Panc1 (cell line): ENCODE data around the gene GPR160. TPM values are rescaled to one million over a fixed set of nuclear protein-coding genes. Genes with fewer than 3 reads are reported as not detected.

Experiments
- ATAC-seq: fragments of 200-7000 bp; cut with Tn5 transposase; 2 replicates; pipeline ENCODE4 v1.9.1; 2020; ENCODE audit warnings: mild to moderate bottlenecking, moderate library complexity
- BruUV-seq: library from RNA; stranded (reverse); fragments of 400-500 nt; replicated peaks from 2 replicates; lab custom pipeline; 2021; lab: Mats Ljungman, UMichigan
- CTCF ChIA-PET: fragments of 300-600 bp; sonication (Branson Sonifier 250); formaldehyde crosslinking; loops from one replicate; lab custom pipeline; 2022; ENCODE audit warnings: antibody characterized with exemption; lab: Charles Lee
- POLR2A ChIA-PET: fragments of 300-600 bp; sonication (Branson Sonifier 250); formaldehyde crosslinking; loops from one replicate; lab custom pipeline; 2022; ENCODE audit warnings: antibody characterized with exemption; lab: Charles Lee
- DNase-seq: peaks from one replicate; pipeline ENCODE4 v3.0.0-alpha.2; 2010; ENCODE audit warnings: low read depth, low spot score
- H3K27ac ChIP-seq: 2 replicates; pipeline ENCODE4 v1.5.1; 2011; ENCODE audit warnings: mild to moderate bottlenecking, low read length, inconsistent platforms
- H3K27me3 ChIP-seq: fragments of 200-500 bp; sonication (Bioruptor generic); 2 replicates; pipeline ENCODE4 v1.6.0; 2014; ENCODE audit warnings: low read length, inconsistent platforms; ENCODE audit not compliant: control insufficient read depth, insufficient read depth
- H3K36me3 ChIP-seq: fragments of 200-500 bp; sonication (Bioruptor generic); 2 replicates; pipeline ENCODE4 v1.5.1; 2014; ENCODE audit warnings: inconsistent platforms, mild to moderate bottlenecking, low read length, moderate library complexity; ENCODE audit not compliant: control insufficient read depth, insufficient read depth
- H3K4me1 ChIP-seq: 2 replicates; pipeline ENCODE4 v1.5.1; 2011; ENCODE audit warnings: inconsistent platforms, mild to moderate bottlenecking, low read length, moderate library complexity; ENCODE audit not compliant: control insufficient read depth, insufficient read depth
- H3K4me3 ChIP-seq, 2 experiments: 2 replicates each; pipeline ENCODE4 v1.5.1; 2011 to 2012; ENCODE audit warnings: low read depth in 2 of 2, low read length in 2 of 2, mild to moderate bottlenecking in 2 of 2, inconsistent platforms in 1 of 2, moderate library complexity in 1 of 2
- H3K9me3 ChIP-seq: fragments of 200-500 bp; sonication (Bioruptor generic); 2 replicates; pipeline ENCODE4 v1.5.1; 2014; ENCODE audit warnings: low read depth, mild to moderate bottlenecking, inconsistent platforms, low read length, moderate library complexity; ENCODE audit not compliant: control insufficient read depth, insufficient read depth
- CTCF ChIP-seq: fragments of 450-650 bp; IDR thresholded peaks from 2 replicates; pipeline ENCODE4 v1.5.1; 2017; ENCODE audit warnings: mild to moderate bottlenecking
- POLR2AphosphoS5 ChIP-seq: IDR thresholded peaks from 2 replicates; pipeline ENCODE4 v1.6.1; 2012; ENCODE audit warnings: mild to moderate bottlenecking, low read depth, low read length, moderate library complexity
- SIN3A ChIP-seq: IDR thresholded peaks from 2 replicates; pipeline ENCODE4 v1.6.1; 2012; ENCODE audit warnings: low read depth, mild to moderate bottlenecking, low read length, moderate library complexity, borderline replicate concordance; ENCODE audit not compliant: insufficient read depth
- TCF7L2 ChIP-seq: IDR thresholded peaks from 2 replicates; pipeline ENCODE4 v1.6.1; 2011; ENCODE audit warnings: mild to moderate bottlenecking, low read depth, low read length, inconsistent platforms
- in situ Hi-C: cut with HindIII; loops from 2 replicates; pipeline ENCODE4 v1.10.0; 2016; ENCODE audit warnings: low sequenced_read_pairs, low pct_unique_long_range_greater_than_20kb
- intact Hi-C: fragments of 100-400 bp; cut with micrococcal nuclease; formaldehyde crosslinking; loops from one replicate; pipeline ENCODE4 v1.10.0; 2022; ENCODE audit not compliant: unreplicated experiment
- total RNA-seq: library from RNA; stranded (reverse); gene quantifications from one replicate; pipeline ENCODE4 v1.2.1, GENCODE V29; 2021; ENCODE audit not compliant: unreplicated experiment
- TF ChIP-seq, protein P1 (sequence below), 2 experiments: IDR thresholded peaks; 2 replicates each; pipeline ENCODE4 v1.6.1; 2011 to 2012; ENCODE audit warnings: low read depth in 2 of 2, control low read depth in 1 of 2, low read length in 1 of 2, mild to moderate bottlenecking in 1 of 2, moderate library complexity in 1 of 2; ENCODE audit not compliant: insufficient read depth in 1 of 2

The GPR160 gene
- total RNA-seq, 1 experiment from 2014 or later: 0.18 TPM

- Histone ChIP-seq H3K9me3 (no peaks in the 10 kb centered on the region), H3K27ac (no peak overlapping the region), H3K4me3 (no peak overlapping the region), H3K36me3 (peaks cover 47% of the 10 kb centered on the region), H3K4me1 (no peaks in the 10 kb centered on the region), H3K27me3 (no peaks in the 10 kb centered on the region)
- no peak for ATAC-seq
- POLR2A ChIA-PET: no interaction called here
- CTCF ChIA-PET: no interaction called here
- in situ Hi-C loops: no loop called here
- TF ChIP-seq TCF7L2: no peak
- TF ChIP-seq CTCF: no peak
- no peak for TF ChIP-seq POLR2AphosphoS5
- TF ChIP-seq, protein P1, sequence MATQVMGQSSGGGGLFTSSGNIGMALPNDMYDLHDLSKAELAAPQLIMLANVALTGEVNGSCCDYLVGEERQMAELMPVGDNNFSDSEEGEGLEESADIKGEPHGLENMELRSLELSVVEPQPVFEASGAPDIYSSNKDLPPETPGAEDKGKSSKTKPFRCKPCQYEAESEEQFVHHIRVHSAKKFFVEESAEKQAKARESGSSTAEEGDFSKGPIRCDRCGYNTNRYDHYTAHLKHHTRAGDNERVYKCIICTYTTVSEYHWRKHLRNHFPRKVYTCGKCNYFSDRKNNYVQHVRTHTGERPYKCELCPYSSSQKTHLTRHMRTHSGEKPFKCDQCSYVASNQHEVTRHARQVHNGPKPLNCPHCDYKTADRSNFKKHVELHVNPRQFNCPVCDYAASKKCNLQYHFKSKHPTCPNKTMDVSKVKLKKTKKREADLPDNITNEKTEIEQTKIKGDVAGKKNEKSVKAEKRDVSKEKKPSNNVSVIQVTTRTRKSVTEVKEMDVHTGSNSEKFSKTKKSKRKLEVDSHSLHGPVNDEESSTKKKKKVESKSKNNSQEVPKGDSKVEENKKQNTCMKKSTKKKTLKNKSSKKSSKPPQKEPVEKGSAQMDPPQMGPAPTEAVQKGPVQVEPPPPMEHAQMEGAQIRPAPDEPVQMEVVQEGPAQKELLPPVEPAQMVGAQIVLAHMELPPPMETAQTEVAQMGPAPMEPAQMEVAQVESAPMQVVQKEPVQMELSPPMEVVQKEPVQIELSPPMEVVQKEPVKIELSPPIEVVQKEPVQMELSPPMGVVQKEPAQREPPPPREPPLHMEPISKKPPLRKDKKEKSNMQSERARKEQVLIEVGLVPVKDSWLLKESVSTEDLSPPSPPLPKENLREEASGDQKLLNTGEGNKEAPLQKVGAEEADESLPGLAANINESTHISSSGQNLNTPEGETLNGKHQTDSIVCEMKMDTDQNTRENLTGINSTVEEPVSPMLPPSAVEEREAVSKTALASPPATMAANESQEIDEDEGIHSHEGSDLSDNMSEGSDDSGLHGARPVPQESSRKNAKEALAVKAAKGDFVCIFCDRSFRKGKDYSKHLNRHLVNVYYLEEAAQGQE (IDR thresholded peaks at IDR 0.05; ENCODE audit: insufficient read depth in 1 of 2, low read depth in 2 of 2, low read length in 1 of 2): no peak
- TF ChIP-seq SIN3A: no peak
- DNase-seq: no peak
- no TSS peak for BruUV-seq
- intact Hi-C loops: no loop called here
Observed at GRCh38 chr3:170092907-170093306, 55.1 kb downstream of the GPR160 start.

GRCh38 chr3:170095771-170096170 is 58.0 kb downstream of the GPR160 start:
- H3K36me3 ChIP-seq: peaks cover 68% of the 10 kb centered on the region
- DNase-seq (no peak), ATAC-seq (no peak)
- no peaks in the 10 kb centered on the region for H3K4me1 ChIP-seq
- H3K27me3 ChIP-seq: no peaks in the 10 kb centered on the region
- CTCF ChIA-PET: no interaction called here
- in situ Hi-C loops (no loop called here), intact Hi-C loops (no loop called here)
- H3K27ac ChIP-seq: no peak overlapping the region
- TSS peak; percentile 6 for BruUV-seq
- H3K9me3 ChIP-seq: no peaks in the 10 kb centered on the region
- H3K4me3 ChIP-seq: no peak overlapping the region
- TF ChIP-seq POLR2AphosphoS5: no peak
- TF ChIP-seq SIN3A: no peak
- TF ChIP-seq, protein P1 (IDR thresholded peaks at IDR 0.05; ENCODE audit: insufficient read depth in 1 of 2, low read depth in 2 of 2, low read length in 1 of 2): no peak
- no peak for TF ChIP-seq TCF7L2
- no peak for TF ChIP-seq CTCF
- POLR2A ChIA-PET: interaction anchor here (0.6 kb wide), 1 partner anchor 46 kb away, joined by 7 read pairs; no protein-coding TSS in a partner anchor
